ENCODE data around the gene ENOPH1.
"Not testable (repeated sequence)": the region's sequence is repeated elsewhere in the genome, so short reads cannot be mapped to it uniquely, and the experiment has no call there.

The ENOPH1 gene

DNA sequence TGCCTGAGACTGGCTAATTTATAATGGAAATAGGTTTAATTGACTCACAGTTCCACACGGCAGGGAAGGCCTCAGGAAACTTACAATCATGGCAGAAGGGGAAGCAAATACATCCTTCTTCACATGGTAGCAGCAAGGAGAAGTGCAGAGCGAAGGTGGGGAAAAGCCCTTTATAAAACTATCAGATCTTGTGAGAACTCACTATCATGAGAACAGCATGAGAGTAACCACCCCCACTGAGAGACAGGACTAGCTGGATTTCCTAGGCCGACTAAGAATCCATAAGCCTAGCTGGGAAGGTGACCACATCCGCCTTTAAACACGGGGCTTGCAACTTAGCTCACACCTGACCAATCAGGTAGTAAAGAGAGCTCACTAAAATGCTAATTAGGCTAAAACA is 42.7 kb downstream of the ENOPH1 start:
- not testable (repeated sequence) for DNase-seq (ENCODE audit: low read depth)

DNA sequence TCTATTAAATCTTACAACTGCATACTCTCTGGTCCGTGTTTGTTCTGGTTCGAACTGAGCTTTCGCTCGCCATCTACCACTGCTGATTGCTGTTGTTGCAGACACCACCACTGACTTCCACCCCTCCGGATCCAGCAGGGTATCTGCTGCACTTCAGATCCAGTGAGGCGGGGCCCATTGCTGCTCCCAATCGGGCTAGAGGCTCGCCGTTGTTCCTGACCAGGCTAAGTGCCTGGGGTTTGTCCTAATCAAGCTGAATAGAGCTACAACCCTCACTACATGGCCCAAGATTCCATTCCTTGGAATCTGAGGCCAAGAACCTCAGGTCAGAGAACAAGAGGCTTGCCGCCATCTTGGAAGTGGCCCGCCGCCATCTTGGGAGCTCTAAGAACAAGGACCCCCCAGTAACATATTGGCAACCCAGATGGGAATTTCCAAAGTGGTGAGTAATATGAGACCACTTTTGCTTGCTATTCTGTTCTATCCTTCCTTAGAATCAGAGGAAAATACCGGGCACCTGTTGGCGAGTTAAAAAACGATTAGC is 43.3 kb downstream of the ENOPH1 start:
- no peak for DNase-seq (ENCODE audit: low read depth)

DNA sequence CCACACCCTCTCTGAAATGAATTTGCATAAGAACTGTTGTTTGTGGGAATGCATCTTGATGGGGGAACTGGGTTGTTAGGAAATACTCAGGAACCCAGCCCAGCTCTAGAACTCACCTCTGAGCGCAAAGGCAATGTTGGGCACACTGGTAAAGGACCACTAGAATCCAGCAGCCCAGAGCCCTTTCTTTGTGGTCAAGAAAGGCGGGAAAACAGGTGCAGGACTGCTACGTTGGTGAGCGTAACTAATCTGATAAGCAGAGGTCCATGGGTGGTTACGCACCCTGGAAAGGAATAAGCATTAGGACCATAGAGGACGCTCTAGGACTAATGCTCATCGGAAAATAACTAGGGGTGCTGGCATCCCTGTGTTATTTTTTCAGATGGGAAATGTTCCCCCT is 45.5 kb downstream of the ENOPH1 start:
- not testable (repeated sequence) for DNase-seq (ENCODE audit: low read depth)

DNA sequence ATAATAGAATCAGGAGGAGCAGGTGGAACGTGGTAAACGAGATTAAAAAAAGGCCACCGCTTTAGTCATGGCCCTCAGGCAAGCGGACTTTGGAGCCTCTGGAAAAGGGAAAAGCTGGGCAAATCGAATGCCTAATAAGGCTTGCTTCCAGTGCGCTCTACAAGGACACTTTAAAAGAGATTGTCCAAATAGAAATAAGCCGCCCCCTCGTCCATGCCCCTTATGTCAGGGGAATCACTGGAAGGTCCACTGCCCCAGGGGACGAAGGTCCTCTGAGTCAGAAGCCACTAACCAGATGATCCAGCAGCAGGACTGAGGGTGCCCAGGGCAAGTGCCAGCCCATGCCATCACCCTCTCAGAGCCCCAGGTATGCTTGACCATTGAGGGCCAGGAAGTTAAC is 47.1 kb downstream of the ENOPH1 start:
- DNase-seq (ENCODE audit: low read depth), result not testable (repeated sequence)

DNA sequence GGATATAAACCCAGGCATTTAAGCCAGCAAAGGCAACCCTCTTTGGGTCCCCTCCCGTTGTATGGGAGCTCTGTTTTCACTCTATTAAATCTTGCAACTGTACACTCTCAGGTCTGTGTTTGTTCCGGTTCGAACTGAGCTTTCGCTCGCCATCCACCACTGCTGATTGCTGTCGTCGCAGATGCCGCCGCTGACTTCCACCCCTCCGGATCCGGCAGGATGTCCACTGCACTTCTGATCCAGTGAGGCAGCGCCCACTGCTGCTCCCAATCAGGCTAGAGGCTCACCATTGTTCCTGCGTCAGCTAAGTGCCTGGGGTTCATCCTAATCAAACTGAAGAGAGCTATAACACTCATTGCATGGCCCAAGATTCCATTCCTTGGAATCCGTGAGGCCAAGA is 49.2 kb downstream of the ENOPH1 start:
- DNase-seq (ENCODE audit: low read depth), result no peak

DNA sequence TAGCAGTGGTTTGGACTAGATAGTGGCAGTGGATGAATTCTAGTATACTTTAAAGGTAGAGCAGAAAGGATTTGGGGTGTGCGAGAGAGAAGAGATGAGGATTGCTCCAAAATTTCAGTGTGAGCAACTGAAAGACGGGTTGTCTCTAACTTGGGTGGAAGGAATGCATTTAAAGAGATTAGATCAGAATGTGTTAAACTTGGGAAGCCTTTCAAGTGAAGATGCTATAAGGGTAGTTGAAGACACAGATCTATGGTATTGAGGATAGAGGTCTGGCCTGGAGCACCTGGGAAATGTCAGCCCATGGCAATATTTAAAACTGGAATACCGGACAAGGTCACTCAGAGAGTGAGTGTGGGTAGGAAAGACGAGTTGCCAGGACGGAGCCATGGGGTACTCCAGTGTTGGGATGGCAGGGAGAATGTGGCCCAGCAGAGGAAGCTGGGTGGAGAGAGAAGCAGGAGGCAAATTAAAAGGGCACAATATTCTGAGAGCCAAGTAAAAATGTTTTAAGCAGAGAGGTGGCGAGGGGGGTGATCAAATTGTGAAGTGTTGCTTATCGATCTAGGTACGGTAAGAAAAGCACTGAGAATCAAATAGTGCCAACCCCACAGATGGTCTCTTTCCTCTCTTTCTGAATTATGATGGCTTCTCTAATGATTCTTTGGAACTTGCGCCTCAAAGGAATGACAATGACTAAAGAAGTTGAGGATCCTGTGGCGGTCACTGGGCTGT is 50.5 kb downstream of the ENOPH1 start:
- no peak for DNase-seq (ENCODE audit: low read depth)

DNA sequence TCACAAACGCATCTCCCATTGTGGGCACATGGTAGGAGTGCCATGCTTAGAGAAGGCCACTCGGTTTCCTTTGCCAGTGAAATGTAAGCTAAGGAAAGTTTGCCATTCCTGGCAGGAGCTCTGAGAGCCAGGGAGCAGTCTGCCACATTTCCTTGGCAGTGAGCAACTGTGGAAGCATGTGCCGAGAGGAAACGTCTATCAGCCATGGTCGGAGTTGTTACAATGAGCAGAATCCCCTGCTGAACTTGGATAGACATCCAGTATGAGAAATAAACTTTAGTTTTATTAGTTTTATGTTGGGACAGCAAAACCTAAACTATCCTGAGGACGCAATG is 51.1 kb downstream of the ENOPH1 start:
- DNase-seq (ENCODE audit: low read depth), result no peak

DNA sequence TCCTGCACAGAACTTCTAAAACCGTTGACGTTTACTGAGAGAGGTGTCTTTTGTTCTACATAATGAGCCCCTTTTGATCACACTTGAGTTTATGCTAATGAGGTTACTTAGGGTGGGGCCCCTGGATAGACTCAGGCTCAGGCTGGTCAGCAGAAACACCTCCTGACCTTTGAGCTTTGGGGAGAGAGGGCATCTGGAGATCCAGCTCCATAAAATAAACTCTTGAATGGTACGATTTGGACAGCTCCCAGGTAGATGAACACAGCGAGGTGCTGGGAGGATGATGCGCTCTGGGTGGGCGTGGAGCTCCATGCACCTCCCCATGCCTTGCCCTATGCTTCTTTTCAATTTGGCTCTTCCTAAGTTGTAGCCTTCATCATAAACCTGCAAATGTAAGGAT is 52.0 kb downstream of the ENOPH1 start:
- DNase-seq (ENCODE audit: low read depth), result no peak

DNA sequence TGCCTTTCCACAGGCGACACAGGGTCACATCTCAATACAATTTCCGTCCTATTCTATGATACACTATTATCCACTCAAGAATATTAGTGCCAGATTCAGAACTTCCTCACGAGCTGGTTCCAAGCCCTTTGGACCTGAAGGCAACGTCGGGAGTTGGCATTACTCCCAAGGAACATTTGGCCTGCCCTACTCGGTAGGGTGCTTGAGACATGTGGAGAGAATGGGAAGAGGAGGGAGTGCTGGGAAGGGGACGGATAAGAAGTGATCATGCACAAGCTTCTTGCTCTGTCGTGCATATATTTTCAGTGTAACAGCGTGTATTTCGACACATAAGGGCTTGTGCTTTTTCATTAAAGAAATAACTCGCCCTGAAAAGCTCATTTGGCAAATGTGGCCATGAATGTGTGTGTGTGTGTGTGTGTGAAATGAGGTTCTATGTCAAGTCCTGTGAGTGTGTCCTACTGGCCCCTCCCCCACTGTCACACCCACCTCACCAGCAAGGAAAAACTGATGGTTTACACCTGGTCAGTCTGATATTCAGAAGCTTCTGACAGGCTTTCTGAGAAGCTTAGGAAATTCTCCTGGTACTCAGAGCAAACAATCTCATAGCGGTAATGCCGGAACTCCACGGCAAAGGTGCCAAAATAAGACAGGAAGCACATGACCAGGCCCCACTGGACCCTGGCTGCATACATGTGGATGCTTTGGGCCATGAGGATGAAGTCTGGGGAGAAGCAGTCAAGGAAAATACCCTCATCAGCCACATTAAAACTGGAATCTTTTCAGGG is 54.8 kb downstream of the ENOPH1 start:
- no peak for DNase-seq (ENCODE audit: low read depth)

DNA sequence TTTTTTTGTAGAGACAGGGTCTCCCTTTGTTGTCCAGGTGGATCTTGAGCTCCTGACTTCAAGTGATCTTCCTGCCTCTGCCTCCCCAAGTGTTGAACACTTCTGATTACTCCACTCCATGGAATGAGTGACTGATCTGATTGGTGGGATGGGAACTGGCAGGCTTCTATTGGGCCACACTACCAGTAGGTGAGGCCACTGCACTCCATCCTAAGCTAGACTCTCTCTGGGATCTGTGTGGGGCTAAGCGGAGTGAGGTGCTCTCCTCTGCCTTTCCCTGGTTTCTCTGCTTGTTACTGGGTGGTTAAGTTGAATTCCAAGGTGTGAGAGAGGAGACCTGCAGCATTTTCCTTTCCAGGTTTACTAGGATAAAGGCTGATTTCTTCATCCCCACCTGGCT is 58.7 kb downstream of the ENOPH1 start:
- DNase-seq (ENCODE audit: low read depth), result no peak

DNA sequence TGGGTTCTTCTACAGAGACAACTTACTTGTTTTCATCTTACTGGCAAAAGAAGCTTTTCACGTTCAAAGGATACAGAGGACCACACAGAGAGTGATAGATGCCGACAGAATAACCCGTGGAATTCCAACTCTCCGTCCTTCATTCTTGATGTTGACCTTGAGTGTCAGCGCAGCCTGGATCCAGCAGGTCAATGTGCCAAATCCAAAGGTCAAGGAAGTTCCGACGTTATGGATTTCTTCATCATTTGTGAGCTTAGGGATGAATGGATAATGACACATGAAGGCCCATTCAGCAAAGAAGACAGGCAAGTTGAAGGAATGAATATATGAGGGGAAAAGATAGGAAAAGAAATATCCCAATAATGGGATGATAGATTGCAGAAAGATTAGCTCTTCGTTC is 59.6 kb downstream of the ENOPH1 start:
- DNase-seq (ENCODE audit: low read depth), result no peak

DNA sequence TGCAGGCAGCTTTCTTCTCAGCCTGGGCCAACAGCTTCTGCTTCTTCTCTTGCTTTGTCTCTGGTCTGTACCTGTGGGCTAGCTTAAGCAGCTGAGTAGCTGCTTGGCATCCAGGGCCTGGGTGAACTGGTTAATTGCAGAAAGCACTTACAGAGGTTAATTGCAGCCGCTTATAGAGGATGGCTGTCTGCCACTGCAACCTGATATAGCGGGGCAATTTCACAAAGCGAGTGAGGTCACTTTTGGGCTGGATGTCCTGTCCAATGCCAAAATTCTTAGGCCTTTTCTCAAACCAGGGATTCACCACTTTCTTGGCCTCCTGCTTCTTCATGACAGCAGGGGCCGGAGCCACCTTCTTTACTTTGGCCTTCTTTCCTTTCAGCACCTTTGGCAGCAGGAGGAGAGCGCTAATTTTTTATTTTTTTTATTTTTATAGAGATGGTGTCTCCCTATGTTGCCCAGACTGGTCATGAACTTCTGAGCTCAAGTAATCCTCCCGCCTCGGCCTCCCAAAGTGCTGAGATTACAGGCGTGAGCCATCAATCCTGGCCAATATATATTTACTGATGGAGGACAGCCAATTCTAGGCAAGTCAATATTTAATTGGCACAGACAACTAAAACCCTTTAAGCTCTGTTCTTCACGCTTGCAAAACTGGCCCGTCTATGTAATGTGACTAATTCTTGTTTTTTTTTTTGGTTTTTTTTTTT is 61.0 kb downstream of the ENOPH1 start:
- no peak for DNase-seq (ENCODE audit: low read depth)

DNA sequence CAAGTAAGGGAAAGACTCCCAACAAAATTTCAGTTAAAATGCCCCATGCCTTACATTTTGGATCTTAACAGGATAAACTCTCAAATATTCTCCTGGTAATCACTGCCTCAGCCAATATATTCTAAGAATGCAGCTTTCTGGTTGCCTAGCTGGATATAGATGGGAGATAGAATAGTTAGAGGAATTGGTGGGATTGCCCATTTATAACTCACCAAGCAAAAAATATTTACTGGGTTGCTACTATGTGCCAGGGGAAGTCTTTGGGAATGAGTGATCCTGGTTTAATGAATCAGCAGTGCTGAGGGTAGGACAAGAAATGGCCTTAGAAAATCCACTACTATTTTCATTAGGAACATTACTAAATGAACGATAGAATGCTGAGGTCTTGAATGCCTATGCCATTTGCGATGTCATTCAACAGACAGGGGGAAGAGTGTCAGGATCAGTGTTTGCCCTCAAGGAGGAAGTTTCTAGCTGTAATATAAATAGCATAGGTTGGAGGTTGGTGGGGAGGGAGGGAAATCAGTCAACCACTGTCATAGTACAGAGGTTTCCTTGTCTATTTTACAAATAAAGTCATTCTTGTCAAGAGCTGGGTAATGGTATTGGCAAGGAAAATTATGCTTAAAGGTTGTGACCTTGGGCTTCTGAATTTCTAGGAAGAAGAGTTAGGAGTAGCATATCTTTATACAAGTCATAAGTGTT is 63.5 kb downstream of the ENOPH1 start:
- no peak for DNase-seq (ENCODE audit: low read depth)

DNA sequence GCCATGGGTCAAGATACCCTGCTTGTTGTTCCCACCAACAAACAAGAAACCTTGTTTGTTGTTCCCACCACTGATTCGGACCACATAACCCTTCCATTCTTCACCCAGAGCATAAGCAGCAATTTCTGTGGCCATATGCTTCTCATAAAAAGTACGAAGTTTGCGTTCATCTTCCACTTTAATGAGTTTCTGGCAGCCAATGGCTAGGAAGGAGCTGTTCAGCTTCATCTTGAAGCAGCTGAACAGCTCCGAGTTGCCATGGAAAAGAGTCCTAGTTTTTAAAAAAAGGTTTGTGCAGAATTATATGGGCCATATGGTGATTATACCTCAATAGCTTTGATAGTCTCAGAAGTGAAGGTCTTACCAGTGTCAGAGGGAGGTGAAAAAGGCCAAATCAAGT is 65.3 kb downstream of the ENOPH1 start:
- no peak for DNase-seq (ENCODE audit: low read depth)

DNA sequence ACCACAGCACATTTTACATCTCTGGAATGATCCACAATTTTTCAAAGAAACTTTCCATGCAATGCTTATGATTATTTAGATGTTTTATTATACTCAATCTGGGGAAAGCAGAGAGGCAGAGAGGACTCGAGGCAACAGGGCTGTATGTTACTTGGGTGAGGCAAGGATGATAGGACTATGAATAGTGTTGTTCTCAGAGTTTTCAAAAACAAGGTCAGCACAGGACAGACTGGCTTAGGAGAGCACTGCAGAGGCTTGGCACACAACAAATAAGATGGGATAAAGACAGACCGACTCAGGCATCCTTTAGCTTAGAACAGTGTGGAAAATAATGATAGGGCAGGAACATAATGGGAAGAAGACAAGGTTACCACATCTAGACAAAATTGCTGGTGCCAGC is 66.0 kb downstream of the ENOPH1 start:
- DNase-seq (ENCODE audit: low read depth), result no peak

DNA sequence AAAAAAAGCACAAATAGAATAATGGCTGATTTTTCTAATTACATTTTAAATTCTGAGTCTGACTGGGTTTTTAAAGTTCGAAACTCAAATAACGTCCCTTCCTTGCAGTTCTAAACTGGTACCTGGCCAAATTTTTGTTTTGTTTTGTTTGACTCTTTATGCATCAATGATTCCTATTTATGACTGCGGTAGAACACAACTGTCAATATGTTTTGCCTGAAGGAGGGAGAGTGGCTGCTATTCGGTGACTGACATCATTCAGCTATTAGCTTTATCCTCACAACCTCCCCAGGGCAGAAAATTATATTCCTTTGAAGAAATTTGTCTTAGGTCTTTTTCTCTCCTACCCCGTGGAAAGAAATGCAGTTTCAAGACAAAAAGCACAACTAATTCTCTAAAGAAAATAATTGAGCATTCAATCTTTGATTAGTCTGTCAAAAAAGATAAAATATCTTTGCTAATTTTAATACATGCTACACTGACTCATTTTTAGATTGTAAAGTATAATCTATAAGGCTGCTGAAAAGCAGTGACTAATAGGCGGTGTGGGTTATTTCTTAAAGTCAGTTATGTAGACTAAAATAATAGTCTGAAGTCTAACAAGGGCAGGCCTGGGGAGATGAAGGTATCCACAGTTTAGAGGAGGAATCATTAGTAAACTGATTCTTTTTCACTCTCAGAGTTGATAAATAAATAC is 69.5 kb downstream of the ENOPH1 start:
- DNase-seq (ENCODE audit: low read depth), result no peak

DNA sequence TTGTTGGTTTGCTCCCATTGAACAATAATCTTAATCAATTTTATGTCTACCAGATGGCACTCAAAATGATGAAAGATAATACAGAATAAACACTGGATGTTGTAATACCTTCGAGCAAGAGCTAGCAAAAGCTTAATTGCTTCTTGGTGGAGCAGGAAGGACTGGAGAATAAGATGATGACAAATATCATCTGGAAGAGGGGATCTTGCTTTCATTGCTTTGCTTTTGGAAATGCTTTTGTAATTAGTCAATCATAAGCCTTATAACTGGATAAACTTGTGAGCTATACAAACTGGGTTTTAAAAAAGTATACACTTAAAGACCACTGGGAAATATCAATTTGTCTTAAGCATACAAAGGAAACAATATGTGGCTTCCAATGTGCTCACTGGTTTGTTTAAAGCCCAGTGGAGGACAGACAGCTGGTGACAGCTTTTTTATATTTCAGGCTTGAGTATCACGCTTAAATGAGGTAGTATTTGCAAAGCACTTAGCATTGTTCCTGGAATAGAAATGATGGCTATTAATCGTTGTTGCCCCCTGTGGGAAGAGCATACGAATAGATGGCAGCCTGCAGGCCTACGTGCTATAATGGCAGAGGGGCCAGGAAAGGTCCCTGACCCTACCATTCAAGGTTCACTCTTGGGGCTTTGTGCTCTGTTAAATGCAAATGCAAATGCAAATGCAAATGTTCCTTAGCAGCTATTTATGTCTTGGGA is 70.2 kb downstream of the ENOPH1 start:
- DNase-seq (ENCODE audit: low read depth), result no peak

DNA sequence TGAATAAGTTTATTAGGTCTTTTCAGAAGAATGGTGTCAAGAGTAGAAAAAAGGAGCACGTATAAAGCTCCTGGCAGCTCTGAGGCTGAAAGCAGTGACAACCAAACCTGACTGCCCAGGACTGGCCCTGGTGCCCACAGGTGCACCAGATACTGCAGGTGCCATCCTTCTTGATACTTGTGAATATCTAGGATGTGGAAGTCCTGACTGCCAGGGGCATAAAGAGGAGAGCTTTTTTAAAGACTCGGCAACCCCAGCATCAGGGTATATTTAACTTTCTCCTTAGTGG is 70.7 kb downstream of the ENOPH1 start:
- DNase-seq (ENCODE audit: low read depth), result no peak

DNA sequence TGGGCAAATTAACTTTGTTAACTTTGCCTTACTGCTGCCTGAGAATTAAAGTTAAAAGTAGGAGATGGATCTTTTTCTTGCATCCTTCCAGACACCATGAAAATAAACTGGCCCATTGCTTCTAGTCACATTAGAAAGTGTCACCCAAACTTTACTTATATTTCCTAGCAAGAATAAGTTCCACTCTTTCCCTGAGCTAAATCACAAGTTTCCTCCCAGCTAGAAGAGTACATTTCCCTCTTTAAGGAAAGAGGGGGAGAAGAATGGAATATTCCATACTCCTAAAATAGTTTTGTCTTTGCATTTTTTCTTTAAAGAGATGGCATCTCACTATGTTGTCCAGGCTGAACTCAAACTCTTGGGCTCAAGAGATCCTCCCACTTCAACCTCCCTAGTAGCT is 77.6 kb downstream of the ENOPH1 start:
- DNase-seq (ENCODE audit: low read depth), result no peak

DNA sequence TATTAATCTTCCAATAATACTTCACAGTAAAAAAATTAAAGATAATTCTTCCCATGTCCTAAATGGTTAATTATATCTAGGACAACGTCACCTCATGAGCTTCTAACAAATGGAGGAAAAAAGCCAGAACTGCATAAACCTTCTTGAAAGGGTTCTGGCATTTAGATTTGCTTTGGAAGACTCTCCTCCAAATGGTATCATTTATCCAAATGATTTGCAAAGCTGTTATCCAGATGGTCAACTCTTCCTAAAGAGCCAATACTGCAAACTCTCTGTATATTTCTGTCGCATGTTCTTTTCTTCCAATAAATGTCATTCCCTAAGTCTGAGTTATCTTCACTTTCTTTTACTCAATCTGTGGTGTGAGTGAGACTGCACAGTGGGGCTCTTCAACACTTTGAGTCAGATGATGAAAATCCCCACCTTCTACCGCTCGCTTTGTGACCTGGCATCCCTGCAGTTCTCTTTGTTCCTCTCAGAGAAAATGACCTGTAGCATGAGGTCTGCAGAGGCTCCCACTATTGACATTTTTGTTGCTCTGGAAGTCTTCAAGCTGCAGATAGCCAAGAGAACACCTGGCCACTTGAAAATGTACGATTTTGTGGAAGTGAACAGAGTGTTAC is 78.5 kb downstream of the ENOPH1 start:
- no peak for DNase-seq (ENCODE audit: low read depth)

DNA sequence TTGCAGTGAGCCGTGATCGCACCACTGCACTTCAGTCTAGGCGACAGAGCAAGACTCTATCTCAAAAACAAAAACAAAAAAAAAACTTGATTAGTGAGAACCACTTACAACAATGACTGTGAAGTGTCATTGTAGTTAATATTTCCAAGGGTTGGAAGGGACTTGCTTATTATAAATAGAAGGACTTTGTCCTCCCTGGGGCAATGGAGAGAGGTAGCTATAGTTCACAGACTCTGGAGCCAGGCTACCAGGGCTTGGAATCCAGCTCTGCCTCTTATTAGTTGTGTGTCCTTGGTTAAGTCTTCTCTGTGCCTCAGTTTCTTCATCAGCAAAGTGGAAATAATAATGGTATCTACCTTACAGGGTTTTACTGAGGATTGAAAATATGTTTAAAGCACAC is 79.8 kb downstream of the ENOPH1 start:
- no peak for DNase-seq (ENCODE audit: low read depth)
